GM19240 (cell line): ENCODE measurements around the gene ANXA6.
A peak's percentile ranks its signal among the peaks of the same experiment; 100 is the strongest.
"Not testable (repeated sequence)": the region's sequence is repeated elsewhere in the genome, so short reads cannot be mapped to it uniquely, and the experiment has no call there.

Experiments used
- DNase-seq: peaks from one replicate; pipeline ENCODE4 v3.0.0; 2011; ENCODE audit warnings: low spot score; ENCODE audit not compliant: insufficient read length

The ANXA6 gene

DNA sequence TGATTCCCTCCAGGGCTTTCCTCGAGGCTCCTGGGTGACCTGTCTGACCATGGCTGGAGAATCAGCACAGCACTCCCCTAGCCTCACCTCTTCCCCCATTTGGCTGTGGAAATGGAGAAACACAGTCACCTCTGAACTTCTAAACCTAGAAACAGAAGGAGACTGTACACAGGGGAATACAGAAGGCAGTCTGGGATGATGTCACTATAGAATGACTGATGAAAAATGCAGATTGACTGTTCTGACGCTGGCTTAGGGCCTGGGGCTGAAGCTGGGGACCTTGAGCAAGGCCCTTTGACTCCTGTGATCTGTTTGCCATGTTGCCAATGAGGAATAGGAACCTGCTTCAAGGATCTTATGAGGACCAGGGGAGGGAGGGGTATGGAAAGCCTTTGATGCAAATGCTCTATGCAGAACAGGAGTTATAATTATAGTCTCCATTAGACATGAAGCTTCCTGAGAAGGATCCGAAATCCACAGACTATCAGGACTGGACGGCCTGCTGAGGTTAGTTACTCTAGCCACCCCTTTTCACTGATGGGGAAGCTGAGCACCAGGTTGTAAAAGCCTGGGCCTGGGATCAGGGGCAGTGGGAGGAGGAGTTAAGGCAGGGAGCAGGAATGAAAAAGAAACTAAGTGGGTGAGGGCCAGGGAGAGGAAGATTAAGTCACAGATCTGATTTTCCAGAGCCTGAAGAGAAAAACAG, 24.4 kb upstream of the ANXA6 start:
- DNase-seq = no peak

DNA sequence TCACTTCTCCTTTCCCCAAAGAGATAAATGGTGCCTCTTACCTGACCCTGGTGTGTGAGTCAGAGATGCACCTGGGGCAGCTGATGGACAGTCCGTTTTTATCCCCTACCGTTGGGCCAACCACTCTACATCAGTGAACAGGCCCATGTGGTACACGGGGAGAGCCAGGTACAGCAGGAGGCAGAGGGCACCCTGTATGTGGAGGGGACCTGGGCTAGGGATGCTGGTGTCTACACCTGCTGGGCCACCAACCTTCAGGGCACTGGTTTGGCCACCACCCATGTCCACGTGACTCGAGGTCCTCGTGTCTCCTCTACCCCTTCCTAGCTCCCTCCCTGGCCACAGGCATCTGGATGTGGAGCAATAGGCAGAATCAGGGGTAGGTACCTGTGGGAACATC, 22.7 kb upstream of the ANXA6 start:
- DNase-seq = no peak

DNA sequence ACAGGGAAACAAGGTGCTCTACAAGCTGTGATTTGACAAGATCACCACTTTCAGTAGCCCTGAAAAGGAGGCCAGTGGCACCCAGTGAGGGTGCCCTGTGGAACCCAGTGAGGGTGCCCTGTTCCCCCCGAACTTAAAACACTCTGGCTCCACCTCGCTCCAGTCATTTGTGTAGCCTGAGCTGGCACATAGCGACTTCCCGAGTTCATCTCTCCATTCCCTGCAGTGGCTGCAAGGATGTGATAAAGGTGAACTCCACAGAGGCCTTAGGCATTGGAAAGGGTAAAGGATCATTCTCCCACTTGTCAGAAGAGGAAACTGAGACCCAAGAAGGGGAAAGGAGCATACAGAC, 21.9 kb upstream of the ANXA6 start:
- no peak for DNase-seq

DNA sequence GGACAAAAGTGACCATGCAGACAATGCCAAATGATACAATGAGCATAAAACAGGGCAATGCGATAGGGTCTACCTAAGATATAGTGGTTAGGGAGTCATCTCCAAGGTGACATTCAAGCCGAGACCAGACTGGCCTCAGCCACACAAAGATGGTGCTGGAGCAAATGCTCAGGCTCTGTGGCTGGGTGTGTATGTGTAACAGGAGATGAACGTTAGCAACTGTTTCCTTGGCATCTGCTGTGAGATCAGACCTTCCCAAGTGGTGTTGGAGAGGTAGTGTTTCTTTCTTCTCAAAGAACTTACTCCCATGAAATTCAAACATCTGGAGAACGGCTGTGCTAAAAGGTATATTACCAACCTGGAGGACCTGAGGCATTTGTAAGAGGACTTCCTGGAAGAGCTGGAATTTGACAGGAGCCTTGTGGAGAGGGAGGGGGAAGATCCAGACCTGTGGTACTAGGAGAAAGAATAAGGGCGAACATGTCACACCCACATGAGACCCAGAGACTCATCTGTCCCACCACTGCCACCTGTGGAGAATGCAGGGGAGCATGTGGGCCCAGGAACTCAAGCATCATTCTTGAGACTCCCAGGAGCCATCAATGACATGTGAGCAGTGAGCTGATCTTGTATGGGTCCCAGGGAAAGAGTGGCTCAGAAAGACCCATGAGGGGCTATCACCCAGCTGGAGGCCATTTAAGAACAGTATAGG, 21.4 kb upstream of the ANXA6 start:
- DNase-seq = no peak

DNA sequence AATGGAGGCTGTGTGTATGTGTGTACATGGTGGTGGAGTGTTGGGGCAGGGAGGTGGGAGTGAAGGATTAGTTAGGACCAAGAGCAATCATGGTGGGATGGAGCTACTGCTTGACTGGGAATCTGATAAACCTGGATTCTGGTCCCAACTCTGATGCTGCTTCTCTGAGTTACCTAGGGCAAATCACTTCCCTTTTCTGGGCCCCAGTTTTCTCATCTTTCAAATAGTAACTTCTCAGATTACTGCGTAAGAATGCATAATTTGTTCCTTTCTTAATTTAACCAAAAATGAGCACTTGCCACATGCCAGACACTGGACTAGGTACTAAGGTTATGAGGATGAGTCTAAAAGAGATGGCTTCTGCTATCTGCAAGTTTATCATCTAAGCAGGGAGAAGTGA, 20.8 kb upstream of the ANXA6 start:
- no peak for DNase-seq

DNA sequence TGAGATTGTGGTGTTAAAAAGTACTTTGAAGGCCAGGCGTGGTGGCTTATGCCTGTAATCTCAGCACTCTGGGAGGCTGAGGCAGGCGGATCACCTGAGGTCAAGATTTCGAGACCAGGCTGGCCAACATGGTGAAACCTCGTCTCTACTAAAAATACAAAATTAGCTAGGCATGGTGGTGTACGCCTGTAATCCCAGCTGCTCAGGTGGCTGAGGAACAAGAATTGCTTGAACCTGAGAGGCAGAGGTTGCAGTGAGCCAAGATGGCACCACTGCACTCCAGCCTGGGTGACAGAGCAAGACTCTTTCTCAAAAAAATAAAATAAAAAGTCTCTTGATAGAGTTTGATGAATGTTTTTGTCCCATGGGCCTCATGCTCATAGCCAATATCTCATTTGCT, 18.7 kb upstream of the ANXA6 start:
- DNase-seq = not testable (repeated sequence)

DNA sequence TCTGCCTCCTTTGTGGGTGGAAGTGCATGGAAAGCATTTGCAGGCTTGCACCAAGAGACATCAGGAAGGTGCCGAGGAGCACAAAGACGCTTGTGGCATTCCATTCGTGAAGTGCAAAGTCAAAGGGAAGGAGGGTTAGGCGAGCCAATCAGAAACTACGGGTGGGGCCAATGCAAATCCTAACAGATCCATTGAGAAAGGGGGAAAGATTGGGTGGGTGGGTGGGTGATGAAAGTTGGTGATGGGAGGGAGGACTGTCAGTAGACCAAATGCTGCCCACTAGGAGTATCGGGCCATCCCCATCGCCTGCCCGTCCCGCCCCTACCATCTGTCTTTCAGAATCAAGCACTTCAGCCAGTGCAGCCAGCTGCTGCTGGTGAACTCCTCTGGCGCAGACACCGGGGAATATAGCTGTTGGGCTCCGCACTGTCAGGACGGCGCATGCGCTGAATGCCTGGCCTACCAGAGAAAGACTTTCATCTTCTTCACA, 17.1 kb upstream of the ANXA6 start:
- no peak for DNase-seq

DNA sequence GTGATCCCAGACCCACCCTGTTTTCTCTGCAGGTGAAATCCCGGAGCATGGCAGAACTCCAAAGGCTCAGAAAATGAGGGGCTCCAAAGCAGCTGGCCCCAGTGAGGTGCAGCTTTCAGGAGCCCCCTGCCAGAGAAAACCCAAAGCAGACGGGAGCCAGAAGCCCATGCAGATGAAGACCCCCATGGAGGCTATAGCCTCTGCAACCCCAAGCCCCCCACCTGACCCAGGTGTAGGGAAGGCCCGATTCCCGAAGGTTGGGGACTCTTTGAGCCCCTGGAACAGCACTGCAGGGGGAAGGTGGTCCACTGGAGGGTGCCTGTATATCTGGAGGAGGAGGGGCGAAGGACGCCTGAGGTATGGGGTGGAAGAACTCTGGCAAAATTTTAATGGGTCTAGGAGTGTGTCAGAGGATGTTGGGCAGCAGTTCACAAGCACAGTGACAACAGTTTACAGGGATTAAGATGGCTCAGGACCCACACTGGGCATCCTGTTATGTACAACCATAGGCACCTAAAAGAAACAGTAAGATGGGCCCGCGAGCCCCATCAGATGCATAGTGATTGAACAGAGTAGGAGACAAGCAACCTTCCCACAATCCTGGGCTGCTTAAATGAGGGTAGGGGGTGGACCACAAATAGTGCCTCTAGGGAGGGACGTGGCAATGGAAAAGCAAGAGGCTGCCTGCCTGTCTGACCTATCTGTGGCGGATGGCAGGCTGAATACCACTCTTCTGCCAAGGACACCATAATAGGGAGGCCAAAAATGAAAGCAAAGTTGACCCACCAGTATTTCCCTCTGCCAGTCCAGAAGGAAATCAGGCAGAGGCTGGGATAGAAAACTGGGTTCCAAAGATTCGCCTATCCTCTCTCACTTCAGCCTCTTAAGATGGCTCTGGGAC, 16.4 kb upstream of the ANXA6 start:
- DNase-seq = no peak

DNA sequence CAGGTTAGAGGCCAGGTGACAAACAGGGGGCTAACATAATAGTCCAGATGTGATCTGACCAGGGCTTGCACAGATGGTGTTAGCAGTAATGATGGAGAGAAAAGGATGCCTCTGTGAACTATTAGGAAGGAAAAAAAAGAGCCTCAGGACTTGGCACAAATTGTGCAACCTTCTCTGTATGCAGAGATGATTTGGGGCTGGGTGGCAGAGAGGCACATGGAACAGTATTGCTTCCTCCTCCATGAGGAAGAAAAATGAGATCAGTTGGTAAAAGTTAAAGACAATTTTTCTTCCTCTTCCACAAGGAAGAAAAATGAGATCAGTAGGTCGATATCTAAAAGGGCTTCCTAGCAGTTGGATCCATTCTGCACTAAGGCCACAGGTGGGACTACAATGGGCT, 13.9 kb upstream of the ANXA6 start:
- DNase-seq = no peak

DNA sequence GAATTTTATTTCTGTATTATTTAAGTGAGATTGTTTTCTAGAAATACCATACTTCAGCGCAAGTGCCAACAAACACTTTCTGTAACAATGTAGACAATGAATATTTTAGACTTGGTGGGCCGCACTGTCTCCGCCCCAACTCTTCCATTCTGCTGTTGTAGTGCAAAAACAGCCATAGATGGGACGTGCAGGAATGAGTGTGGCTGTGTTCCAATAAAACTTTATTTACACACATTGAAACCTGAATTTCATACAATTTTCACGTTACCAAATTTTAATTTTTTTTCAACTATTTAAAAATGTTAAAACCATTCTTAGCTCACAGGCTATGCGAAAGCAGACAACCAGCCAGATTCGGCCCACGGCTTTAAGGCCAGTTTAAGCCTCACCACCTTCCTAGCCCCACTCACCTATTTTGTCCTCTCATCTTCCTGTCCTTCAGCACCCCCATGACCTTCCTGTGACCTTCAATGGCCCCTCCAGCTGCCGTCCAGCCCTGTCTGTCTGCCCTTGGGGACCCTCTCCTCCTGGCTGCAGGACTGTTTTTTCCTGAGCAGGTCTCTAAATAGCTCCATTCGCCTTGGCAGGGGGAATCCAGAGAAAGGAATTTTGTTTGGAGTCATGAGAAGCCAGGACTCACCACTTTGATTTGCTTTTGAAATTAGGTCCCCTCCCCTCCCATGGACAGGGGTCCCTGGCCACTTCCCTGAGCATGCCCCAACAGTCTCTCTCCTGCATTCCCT, 11.2 kb upstream of the ANXA6 start:
- no peak for DNase-seq

DNA sequence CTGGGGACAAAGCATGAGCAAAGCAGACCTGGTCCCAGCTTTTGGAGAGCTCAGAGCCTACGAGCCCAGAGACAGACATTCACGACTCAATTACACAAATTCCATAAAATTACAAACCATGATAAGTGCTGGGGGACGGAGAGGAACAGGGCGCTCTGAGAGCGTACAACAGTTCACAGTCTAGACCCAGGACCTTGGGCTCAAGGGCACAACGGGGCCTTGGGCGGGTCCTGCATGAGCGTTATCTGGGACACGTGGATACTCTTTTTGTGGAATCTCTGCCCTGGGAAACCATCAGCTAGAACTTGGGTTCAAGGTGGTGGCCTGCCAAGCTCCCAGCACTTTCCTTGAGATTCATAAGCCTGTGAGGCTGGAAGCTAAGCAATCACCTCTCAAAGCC, 9.4 kb upstream of the ANXA6 start:
- no peak for DNase-seq

DNA sequence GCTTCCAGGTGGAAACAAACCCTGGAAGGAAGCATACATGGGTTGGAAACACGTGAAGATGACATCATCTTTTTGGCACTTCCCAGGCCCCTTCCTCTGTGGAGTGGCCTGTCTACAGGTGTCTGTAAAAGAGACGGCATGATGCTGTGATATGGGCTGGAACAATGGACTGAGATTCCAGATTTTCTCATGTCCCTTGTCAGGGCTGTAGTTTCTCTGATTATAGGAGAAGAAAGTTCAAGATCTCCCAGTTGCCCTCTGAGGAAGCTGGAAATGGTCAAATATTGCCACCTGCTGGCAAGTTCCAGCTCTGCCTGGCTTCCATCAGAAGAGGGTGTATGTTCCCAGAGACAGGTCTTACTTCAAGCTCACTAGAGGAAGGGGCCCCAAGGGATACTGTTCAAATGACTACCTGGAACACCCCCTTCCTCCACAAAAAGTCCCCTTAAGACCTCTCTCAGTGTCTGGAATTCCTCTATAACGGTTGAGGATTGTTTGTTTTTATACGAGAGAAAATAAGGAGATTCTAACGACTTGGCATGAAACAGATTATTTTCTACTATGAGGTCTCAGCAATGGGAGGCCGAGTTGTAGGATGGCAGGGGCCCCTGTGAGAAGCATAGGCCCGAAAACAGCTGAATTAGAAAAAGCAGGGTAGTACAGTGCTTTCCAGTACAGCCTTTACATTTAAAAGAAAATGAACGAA, 7.3 kb upstream of the ANXA6 start:
- DNase-seq = peak; percentile 52

DNA sequence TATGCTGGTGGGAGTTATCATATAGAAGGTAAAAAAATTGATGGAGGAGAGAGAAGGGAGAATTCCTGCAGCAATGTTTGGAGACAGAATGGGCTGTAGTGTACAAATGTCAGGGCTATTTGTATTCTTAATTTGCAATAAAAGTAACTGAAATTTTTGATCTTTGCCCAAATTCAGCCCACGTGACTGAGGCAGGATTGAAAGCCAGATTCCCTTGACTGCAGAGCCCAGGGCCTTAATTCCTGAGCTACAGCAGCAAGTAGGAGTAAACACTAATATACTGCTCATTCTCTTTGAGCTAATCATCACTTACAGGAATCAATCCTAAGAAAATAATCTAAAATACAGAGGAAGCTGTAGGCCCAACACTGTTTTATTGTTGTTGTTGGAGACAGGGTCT, 5.2 kb upstream of the ANXA6 start:
- DNase-seq = no peak

DNA sequence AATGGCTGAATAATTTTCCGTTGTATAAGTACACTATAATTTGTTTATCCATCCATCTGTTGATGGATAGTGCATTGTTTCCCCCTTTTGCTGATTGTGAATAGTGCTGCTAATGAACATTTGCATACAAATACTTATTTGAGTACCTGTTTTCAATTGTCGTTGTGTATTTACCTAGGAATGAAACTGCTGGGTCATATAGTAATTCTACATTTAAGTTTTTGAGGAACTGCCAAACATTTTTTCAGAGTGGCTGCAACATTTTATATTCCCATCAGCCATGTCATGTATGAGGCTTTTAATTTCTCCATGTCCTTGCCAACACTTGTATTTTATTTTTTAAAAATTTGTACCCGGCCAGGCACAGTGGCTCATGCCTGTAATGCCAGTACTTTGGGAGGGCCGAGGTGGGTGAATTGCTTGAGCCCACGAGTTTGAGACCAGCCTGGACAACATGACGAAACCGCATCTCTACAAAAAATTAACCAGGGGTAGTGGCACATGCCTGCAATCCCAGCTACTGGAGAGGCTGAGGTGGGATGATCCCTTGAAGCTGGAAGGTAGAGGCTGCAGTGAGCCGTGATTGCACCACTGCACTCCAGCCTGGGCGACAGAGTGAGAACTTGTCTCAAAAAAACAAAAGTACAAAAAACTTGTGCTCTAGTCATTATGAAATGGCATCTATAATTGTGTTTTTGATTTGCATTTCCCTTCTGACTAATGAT, 2.2 kb upstream of the ANXA6 start:
- DNase-seq = no peak

DNA sequence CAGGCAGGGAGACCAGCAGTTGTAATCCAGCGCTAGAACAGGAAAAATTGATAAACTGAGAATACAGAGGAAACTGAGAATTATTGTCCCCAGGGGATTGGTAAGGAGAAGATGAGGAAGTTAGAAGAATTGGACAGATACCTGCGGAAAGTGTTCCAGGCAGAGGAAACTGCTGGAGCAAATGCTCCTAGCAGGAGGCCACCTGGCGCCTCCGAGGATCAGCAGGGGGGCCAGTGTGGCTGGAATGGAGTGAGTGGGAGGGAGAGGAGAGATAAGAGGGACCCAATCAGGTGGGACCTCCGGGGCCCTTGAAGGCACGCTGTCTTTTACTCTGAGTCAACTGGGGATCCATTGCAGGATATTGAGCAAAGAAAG, 695 bp upstream of the ANXA6 start:
- no peak for DNase-seq

DNA sequence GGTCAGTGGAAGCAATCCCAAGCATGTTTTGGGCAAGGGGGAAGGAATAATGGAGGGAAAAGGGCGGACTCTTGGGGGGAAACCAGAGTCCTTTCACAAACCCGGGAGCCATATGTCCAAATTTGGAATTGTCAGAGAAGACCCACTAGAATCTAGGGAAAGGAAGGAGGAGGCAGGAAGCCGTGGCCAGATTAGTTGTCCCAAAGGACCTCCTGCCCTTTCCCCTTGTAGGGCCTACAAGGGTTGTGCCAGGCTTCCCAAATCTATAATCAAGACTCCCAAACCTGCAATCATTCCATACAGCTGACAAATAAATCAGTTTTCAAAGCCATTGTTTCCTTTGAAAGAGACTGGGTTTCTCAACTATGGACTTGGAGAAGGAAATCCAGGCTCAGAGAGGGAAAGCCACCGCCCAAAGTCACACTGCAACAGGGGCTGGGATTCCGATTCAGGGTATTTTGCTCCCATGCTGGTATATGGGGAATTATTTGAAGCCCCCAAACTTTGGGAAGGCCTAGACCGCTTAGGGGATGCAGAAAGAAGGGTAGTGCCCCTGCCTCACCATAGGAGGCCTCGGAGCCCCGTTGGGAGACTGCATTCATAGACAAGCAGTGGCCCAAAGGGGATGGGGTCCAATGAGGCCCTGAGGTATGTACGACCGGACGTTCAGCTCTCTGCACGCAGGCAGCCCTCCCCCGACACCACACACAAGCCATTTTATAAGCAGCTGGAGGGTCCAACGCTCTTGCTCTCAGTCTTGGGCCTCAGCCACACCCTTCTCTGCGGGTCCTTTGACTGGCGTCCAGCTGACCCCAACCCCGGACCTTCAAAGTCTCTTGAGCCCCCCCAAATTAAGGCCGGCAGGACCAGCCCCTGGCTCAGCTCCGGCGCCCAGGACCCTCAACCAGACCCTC, 815 bp downstream of the ANXA6 start:
- no peak for DNase-seq

DNA sequence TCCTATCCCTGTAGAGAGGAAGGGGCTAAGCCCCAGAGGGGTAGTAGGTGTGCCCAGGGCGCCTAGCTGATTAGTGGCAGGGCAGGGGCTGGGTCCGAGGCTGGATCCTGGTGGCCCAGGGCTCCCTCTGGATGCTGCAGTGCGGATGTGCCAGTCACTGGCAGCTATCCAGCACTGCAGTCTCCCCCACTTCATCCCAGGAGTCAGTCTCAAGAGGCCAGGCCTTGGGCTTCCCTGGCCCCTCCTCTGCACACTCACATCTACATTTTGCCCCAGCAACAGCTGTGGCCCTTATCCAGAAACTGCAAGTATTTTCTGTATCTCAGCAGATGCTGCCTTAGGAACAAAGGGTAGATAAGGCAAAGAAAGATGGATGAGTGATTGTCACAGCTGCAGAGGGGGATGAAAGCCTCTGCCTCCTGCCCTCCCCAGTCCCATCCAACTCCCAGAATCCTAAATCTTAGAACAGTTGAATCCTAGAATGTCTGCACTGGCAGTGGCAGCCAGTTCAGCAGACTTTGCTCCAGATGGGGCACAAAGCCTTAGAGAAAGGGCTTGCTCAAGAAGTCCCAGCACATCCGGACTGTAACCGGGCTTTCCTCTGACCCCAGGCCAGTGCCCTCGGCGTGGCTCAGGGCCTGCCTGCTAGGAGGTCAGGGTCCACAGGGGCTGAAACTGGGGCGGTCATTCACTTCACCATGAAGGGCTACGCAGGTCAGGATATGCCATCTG, 1.6 kb downstream of the ANXA6 start:
- no peak for DNase-seq

DNA sequence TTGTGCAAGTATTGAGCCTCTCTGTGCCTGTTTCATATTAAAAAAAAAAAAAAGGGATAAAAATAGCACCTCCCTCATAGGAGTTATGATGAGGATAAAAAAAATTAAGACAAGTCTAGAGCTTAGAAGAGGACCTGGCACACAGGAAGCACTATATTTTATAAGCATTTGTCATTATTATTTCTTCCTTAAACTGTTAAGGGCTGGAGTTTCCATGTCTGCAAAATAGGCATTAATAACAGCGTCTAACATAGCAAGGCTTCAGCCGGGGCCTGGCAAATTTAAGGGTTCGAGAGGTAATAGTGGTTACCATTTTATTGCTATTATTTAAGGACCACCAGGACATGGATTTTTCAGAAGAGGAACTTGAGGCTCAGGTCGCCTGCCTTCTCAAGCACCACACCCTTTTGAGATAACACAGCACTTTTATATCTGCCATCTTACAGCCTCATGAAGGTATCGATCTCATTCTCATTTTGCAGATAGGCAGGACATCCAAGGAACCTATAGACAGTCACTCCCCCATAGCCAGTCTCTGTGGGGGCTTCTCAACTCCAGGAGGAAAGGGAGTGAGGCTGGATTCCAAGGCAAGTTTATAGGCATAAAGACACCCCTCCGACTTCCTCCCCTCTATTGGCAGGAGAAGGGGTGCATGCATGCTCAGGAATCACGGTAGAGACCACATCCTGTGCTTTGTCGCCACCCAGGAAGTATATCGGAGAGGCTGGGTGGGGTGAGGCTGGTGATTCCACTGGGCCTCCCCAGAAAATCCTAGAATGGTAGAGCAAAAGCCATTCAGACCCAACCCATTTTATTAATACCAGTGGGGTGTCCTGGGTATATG, 2.4 kb downstream of the ANXA6 start:
- no peak for DNase-seq
